ENCODE data around the gene SCUBE1. TPM values are rescaled to one million over a fixed set of nuclear protein-coding genes. Genes with fewer than 3 reads are reported as not detected.

SCUBE1 gene
- total RNA-seq, 1 donor from 2014 or later, result not detected

DNA sequence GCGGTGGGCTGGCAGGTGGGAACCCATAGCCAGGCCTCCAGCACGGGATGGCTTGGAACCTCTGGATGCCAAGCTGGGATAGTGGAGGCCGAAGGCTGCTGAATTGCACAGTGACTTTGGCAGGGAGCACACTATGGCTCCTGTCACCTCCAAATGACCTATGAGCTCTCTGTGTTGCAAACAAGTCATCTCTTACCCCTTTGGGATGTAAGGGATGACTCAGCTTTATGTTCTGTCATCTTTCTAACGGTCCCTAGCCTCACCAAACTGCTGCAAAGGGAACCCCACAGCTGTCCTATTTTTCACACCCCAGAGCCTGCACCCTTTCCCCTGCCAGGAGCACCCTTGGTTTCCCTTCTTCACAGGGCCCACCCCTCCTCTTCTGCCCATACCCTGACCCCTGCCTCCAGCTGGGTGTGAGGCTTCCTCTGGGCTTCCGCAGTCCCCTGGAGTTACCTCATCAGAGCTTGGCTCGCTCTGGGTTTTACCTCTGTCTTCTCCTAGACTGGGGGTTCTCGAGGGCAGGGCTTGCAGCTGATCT, 2.7 kb upstream of the SCUBE1 start:
- Mint-ChIP-seq H3K27me3 (ENCODE audit: insufficient read depth) (peaks cover 31% of the 10 kb centered on the region), H3K9me3 (no peaks in the 10 kb centered on the region), H3K4me3 (no peak overlapping the region), H3K4me1 (ENCODE audit: low read depth) (peaks cover 9% of the 10 kb centered on the region), H3K36me3 (ENCODE audit: low read depth) (no peaks in the 10 kb centered on the region), H3K27ac (no peak overlapping the region)
- peak; percentile 14 for DNase-seq (ENCODE audit: low spot score)
- intact Hi-C loops (cut with micrococcal nuclease), result loop anchor here (1.0 kb wide), 2 partner anchors 72 to 115 kb away; no protein-coding TSS in a partner anchor

- DNase-seq (ENCODE audit: low spot score), result no peak
- peak overlapping the region; percentile 6 for H3K4me3 Mint-ChIP-seq
- intact Hi-C loops (cut with micrococcal nuclease), result no loop called here
- H3K27me3 Mint-ChIP-seq (ENCODE audit: insufficient read depth), result peaks cover 35% of the 10 kb centered on the region
- H3K27ac Mint-ChIP-seq, result no peak overlapping the region
- no peaks in the 10 kb centered on the region for H3K36me3 Mint-ChIP-seq (ENCODE audit: low read depth)
- H3K4me1 Mint-ChIP-seq (ENCODE audit: low read depth), result peaks cover 9% of the 10 kb centered on the region
- H3K9me3 Mint-ChIP-seq, result no peaks in the 10 kb centered on the region
These were observed 2.2 kb upstream of the SCUBE1 start for GRCh38 chr22:43345356-43345755.

DNA sequence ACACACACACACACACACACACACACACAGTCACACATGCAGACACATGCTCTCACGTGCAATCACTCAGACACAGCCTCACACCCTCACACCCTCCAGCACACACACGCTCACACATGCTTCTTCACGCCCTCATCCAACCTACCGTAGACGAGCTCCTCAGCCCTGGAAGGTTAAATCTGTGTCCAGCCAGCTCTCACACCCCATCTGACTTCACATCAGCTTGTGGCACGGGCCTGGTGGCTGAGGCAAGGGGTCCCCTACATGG, 1.3 kb upstream of the SCUBE1 start:
- Mint-ChIP-seq H3K9me3 (no peaks in the 10 kb centered on the region), H3K4me3 (peak overlapping the region; percentile 48), H3K27ac (no peak overlapping the region), H3K4me1 (ENCODE audit: low read depth) (peaks cover 9% of the 10 kb centered on the region), H3K27me3 (ENCODE audit: insufficient read depth) (peaks cover 37% of the 10 kb centered on the region), H3K36me3 (ENCODE audit: low read depth) (no peaks in the 10 kb centered on the region)
- intact Hi-C loops (cut with micrococcal nuclease), result no loop called here
- DNase-seq (ENCODE audit: low spot score), result no peak

- Mint-ChIP-seq H3K9me3 (no peaks in the 10 kb centered on the region), H3K27ac (no peak overlapping the region), H3K36me3 (ENCODE audit: low read depth) (no peaks in the 10 kb centered on the region), H3K27me3 (ENCODE audit: insufficient read depth) (peaks cover 34% of the 10 kb centered on the region), H3K4me3 (no peak overlapping the region), H3K4me1 (ENCODE audit: low read depth) (peaks cover 9% of the 10 kb centered on the region)
- DNase-seq (ENCODE audit: low spot score), result no peak
- intact Hi-C loops (cut with micrococcal nuclease), result no loop called here
These were observed 723 bp upstream of the SCUBE1 start for GRCh38 chr22:43343670-43344519.

DNA sequence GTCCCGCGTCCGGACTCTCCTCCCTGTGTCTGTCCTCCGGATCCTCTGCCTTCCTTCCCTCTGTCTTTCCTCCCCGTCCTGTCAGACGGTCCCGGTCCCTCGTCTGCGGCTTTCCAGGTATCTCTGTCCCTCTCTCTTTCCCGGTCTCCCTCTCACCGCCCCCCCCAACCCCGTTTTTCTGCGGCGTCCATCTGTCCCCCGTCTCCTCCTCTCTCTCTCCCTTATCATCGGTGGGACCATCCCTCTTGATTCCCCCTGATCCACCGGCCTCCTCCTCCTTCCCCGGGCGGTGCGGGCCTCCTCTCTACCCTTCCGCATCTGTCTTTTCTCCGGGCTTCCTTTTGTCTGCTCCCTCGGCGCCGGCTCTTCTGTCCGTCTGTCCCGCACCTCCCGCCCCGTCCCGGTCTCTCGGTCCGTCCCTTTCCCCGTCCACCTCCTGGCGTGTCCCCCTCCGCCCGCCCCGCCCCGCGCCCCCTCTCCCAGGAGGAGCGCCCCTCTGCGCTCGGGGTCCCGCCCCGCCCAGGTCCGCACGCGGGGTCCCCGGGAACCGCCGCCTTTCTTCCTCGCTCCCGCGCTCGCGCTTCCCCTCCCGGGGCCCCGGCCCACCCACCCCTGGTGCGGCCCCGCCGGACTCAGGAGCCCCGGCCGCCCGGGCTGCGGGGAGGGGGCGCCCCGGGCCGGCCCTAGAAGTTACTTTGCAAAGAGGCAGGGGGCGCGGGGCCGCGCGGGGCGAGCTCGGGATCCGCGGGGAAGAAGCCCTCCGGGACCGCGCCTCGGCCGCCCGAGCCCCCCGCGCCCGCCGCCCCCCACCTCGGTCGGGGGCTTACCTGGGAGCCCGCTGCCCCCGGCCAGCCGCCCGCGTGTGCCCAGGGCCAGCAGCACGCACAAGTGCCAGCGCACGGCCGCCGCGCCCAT, 568 bp downstream of the SCUBE1 start:
- H3K9me3 Mint-ChIP-seq, result no peaks in the 10 kb centered on the region
- H3K4me1 Mint-ChIP-seq (ENCODE audit: low read depth), result peaks cover 9% of the 10 kb centered on the region
- intact Hi-C loops (cut with micrococcal nuclease), result no loop called here
- H3K36me3 Mint-ChIP-seq (ENCODE audit: low read depth), result no peaks in the 10 kb centered on the region
- H3K4me3 Mint-ChIP-seq, result peak overlapping the region; percentile 11
- no peak for DNase-seq (ENCODE audit: low spot score)
- no peak overlapping the region for H3K27ac Mint-ChIP-seq
- peaks cover 32% of the 10 kb centered on the region for H3K27me3 Mint-ChIP-seq (ENCODE audit: insufficient read depth)

DNA sequence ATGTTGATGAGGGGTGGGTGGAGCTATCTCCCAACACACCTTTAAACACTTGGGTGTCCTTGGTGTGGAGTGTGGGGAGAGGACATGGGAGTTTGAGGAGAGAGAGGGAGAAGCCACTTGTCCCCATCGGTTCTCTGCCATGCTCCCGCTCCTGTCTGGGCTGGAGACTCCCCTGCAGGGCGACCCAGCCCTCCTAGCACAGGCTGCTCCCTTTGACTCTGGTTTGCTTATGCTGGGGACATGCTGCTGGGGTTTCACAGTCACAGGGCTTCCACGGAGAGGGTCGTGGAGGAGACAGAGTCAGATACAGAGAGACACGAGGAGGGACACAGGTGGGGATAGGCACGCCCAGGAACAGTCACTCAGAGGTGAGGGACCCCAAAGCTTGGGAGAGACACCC, 1.6 kb downstream of the SCUBE1 start:
- H3K4me1 Mint-ChIP-seq (ENCODE audit: low read depth), result peaks cover 9% of the 10 kb centered on the region
- no peak for DNase-seq (ENCODE audit: low spot score)
- no peaks in the 10 kb centered on the region for H3K36me3 Mint-ChIP-seq (ENCODE audit: low read depth)
- no peaks in the 10 kb centered on the region for H3K9me3 Mint-ChIP-seq
- no peak overlapping the region for H3K27ac Mint-ChIP-seq
- H3K4me3 Mint-ChIP-seq, result peak overlapping the region; percentile 40
- intact Hi-C loops (cut with micrococcal nuclease), result no loop called here
- H3K27me3 Mint-ChIP-seq (ENCODE audit: insufficient read depth), result peaks cover 32% of the 10 kb centered on the region

GRCh38 chr22:43338766-43339345, 4.3 kb downstream of the SCUBE1 start:
- Mint-ChIP-seq H3K27ac (no peak overlapping the region), H3K9me3 (no peaks in the 10 kb centered on the region), H3K27me3 (ENCODE audit: insufficient read depth) (peaks cover 26% of the 10 kb centered on the region), H3K36me3 (ENCODE audit: low read depth) (no peaks in the 10 kb centered on the region), H3K4me1 (ENCODE audit: low read depth) (no peaks in the 10 kb centered on the region), H3K4me3 (no peak overlapping the region)
- intact Hi-C loops (cut with micrococcal nuclease), result no loop called here
- no peak for DNase-seq (ENCODE audit: low spot score)

- H3K36me3 Mint-ChIP-seq (ENCODE audit: low read depth), result no peaks in the 10 kb centered on the region
- no peaks in the 10 kb centered on the region for H3K9me3 Mint-ChIP-seq
- H3K27me3 Mint-ChIP-seq (ENCODE audit: insufficient read depth), result peaks cover 26% of the 10 kb centered on the region
- H3K4me3 Mint-ChIP-seq, result no peak overlapping the region
- no peaks in the 10 kb centered on the region for H3K4me1 Mint-ChIP-seq (ENCODE audit: low read depth)
- intact Hi-C loops (cut with micrococcal nuclease), result no loop called here
- no peak for DNase-seq (ENCODE audit: low spot score)
- H3K27ac Mint-ChIP-seq, result no peak overlapping the region
These were observed 5.2 kb downstream of the SCUBE1 start for GRCh38 chr22:43337946-43338345.

- H3K9me3 Mint-ChIP-seq, result no peaks in the 10 kb centered on the region
- H3K27me3 Mint-ChIP-seq (ENCODE audit: insufficient read depth), result peaks cover 24% of the 10 kb centered on the region
- H3K4me3 Mint-ChIP-seq, result no peak overlapping the region
- H3K4me1 Mint-ChIP-seq (ENCODE audit: low read depth), result no peaks in the 10 kb centered on the region
- intact Hi-C loops (cut with micrococcal nuclease), result no loop called here
- H3K36me3 Mint-ChIP-seq (ENCODE audit: low read depth), result no peaks in the 10 kb centered on the region
- no peak for DNase-seq (ENCODE audit: low spot score)
- H3K27ac Mint-ChIP-seq, result no peak overlapping the region
These were observed 5.8 kb downstream of the SCUBE1 start for GRCh38 chr22:43337385-43337784.

DNA sequence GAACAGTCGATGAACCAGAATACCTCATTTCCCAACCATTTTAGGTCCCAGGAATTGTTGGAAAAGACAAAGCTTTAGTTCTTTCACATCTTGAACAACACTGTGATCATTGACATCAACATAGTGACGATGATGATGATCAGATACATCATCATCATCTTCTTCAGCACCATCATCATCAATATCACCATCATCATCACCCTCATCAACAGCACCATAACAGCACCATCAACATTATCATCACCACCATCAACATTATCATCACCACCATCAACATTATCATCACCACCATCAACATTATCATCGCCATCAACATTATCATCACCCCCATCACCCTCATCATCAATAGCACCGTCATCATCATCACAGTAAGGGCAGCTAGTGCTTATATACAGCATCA, 8.8 kb downstream of the SCUBE1 start:
- Mint-ChIP-seq H3K9me3 (no peaks in the 10 kb centered on the region), H3K36me3 (ENCODE audit: low read depth) (no peaks in the 10 kb centered on the region), H3K27me3 (ENCODE audit: insufficient read depth) (no peaks in the 10 kb centered on the region), H3K4me3 (no peak overlapping the region), H3K4me1 (ENCODE audit: low read depth) (peaks cover 6% of the 10 kb centered on the region), H3K27ac (no peak overlapping the region)
- intact Hi-C loops (cut with micrococcal nuclease), result no loop called here
- no peak for DNase-seq (ENCODE audit: low spot score)

GRCh38 chr22:43333978-43334377, 9.2 kb downstream of the SCUBE1 start:
- H3K9me3 Mint-ChIP-seq, result no peaks in the 10 kb centered on the region
- no peak overlapping the region for H3K27ac Mint-ChIP-seq
- no peak for DNase-seq (ENCODE audit: low spot score)
- no peak overlapping the region for H3K4me3 Mint-ChIP-seq
- no peaks in the 10 kb centered on the region for H3K27me3 Mint-ChIP-seq (ENCODE audit: insufficient read depth)
- intact Hi-C loops (cut with micrococcal nuclease), result no loop called here
- peaks cover 6% of the 10 kb centered on the region for H3K4me1 Mint-ChIP-seq (ENCODE audit: low read depth)
- no peaks in the 10 kb centered on the region for H3K36me3 Mint-ChIP-seq (ENCODE audit: low read depth)

DNA sequence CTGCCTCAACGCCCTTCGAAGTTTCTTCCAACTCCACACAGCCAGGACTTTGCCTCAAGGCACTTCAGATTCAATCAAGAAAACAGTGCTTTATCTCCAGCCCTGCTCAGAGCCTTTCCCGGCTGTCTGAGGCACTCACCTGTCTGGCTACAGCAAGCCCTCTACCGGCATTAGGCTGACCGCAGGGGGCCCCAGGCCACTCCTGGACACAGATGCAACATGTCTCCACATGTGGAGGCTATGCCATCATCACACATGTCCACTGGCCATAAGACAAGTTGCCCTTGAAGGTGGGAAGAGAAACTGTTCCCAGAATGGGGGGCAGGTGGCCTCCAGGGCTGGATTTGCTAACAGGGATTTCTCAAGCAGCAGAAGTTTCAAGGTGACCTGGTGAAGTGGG, 10.0 kb downstream of the SCUBE1 start:
- no peak overlapping the region for H3K27ac Mint-ChIP-seq
- no peak for DNase-seq (ENCODE audit: low spot score)
- no peaks in the 10 kb centered on the region for H3K36me3 Mint-ChIP-seq (ENCODE audit: low read depth)
- H3K4me1 Mint-ChIP-seq (ENCODE audit: low read depth), result peaks cover 6% of the 10 kb centered on the region
- no peak overlapping the region for H3K4me3 Mint-ChIP-seq
- intact Hi-C loops (cut with micrococcal nuclease), result no loop called here
- no peaks in the 10 kb centered on the region for H3K27me3 Mint-ChIP-seq (ENCODE audit: insufficient read depth)
- no peaks in the 10 kb centered on the region for H3K9me3 Mint-ChIP-seq

DNA sequence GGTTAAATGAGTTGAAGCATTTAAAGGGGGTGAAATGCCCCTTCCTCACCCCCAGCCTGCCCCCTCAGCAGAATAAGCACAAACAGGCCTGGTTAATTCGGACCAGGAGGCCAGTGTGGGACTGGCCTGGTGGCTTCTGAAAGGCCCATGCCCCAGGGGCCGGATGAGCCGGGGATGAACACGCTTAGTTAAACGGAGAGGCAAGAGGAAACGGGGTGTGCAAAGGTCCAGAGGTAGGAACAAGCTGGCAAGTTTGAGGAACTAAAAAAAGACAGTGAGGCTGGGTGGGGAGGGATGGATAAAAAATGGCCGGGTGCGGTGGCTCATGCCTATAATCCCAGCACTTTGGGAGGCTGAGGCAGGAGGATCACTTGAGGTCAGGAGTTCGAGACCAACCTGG, 11.5 kb downstream of the SCUBE1 start:
- no peak for DNase-seq (ENCODE audit: low spot score)
- Mint-ChIP-seq H3K9me3 (no peaks in the 10 kb centered on the region), H3K27ac (no peak overlapping the region), H3K4me1 (ENCODE audit: low read depth) (peaks cover 6% of the 10 kb centered on the region), H3K4me3 (no peak overlapping the region), H3K27me3 (ENCODE audit: insufficient read depth) (no peaks in the 10 kb centered on the region), H3K36me3 (ENCODE audit: low read depth) (no peaks in the 10 kb centered on the region)
- intact Hi-C loops (cut with micrococcal nuclease), result no loop called here
